Calu3 (cell line): ENCODE measurements around the gene INSIG1. TPM values are rescaled to one million over a fixed set of nuclear protein-coding genes. Genes with fewer than 3 reads are reported as not detected.

Experiments used
- BruUV-seq: library from RNA; stranded (reverse); fragments of 400-500 nt; replicated peaks from 2 replicates; lab custom pipeline; 2021; lab: Mats Ljungman, UMichigan
- CTCF ChIA-PET: fragments of 300-600 bp; sonication (Branson Sonifier 250); formaldehyde crosslinking; loops from one replicate; lab custom pipeline; 2022; ENCODE audit warnings: antibody characterized with exemption; lab: Charles Lee
- DNase-seq: peaks from one replicate; pipeline ENCODE4 v3.0.0; 2022
- H3K27ac Mint-ChIP-seq: one replicate; pipeline ENCODE4 v1.8.0; 2022; ENCODE audit warnings: mixed read lengths; ENCODE audit not compliant: unreplicated experiment
- H3K27me3 Mint-ChIP-seq: one replicate; pipeline ENCODE4 v1.8.0; 2022; ENCODE audit warnings: mixed read lengths; ENCODE audit not compliant: unreplicated experiment
- H3K36me3 Mint-ChIP-seq: one replicate; pipeline ENCODE4 v1.8.0; 2022; ENCODE audit warnings: mild to moderate bottlenecking, moderate library complexity, mixed read lengths; ENCODE audit not compliant: insufficient read depth, unreplicated experiment
- H3K4me1 Mint-ChIP-seq: one replicate; pipeline ENCODE4 v1.8.0; 2022; ENCODE audit warnings: mild to moderate bottlenecking, low read depth, mixed read lengths; ENCODE audit not compliant: unreplicated experiment
- H3K4me3 Mint-ChIP-seq: one replicate; pipeline ENCODE4 v1.8.0; 2022; ENCODE audit warnings: mild to moderate bottlenecking, low read depth, moderate library complexity, mixed read lengths; ENCODE audit not compliant: unreplicated experiment
- H3K9me3 Mint-ChIP-seq: one replicate; pipeline ENCODE4 v1.8.0; 2022; ENCODE audit warnings: low read depth, mixed read lengths; ENCODE audit not compliant: unreplicated experiment
- CTCF ChIP-seq: fragments of 200-600 bp; IDR thresholded peaks from one replicate; pipeline ENCODE4 v1.8.0; 2022; ENCODE audit warnings: antibody characterized with exemption; ENCODE audit not compliant: unreplicated experiment
- intact Hi-C: fragments of 100-400 bp; cut with micrococcal nuclease; formaldehyde crosslinking; loops from one replicate; pipeline ENCODE4 v1.10.0; 2022; ENCODE audit not compliant: unreplicated experiment
- total RNA-seq: library from RNA; stranded (reverse); gene quantifications from 2 replicates; pipeline ENCODE4 v1.2.3, GENCODE V29; 2022

Gene INSIG1
- total RNA-seq, 1 experiment from 2014 or later: 71.3 TPM

- Mint-ChIP-seq H3K27me3 (no peaks in the 10 kb centered on the region), H3K4me1 (peaks cover 6% of the 10 kb centered on the region), H3K36me3 (peaks cover 45% of the 10 kb centered on the region), H3K27ac (peak overlapping the region; percentile 62), H3K9me3 (no peaks in the 10 kb centered on the region), H3K4me3 (no peak overlapping the region)
- no peak for DNase-seq
- intact Hi-C loops: no loop called here
- no peak for TF ChIP-seq CTCF
- no TSS peak for BruUV-seq
- CTCF ChIA-PET: no interaction called here
Observed at GRCh38 chr7:155311826-155312537, 14.3 kb downstream of the INSIG1 start.

DNA sequence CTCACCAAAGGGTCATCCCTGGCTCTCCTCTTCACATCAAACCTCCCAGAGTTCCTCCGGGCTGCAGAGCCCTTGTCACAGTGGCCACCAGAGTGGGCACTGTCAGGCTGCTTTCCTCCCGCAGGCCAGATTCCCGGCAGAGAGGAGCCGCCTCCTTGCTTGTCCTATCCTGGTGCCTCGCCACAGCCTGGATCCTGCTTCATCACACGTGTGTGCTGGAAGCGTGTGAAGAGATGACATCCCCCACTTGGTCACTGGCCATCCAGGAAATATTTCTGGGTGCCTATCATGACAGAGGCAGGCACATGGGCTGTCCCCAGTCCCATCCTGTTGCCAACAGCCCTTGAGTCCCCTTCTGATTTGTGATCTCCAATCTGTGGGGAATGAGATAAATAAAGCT is 15.0 kb downstream of the INSIG1 start:
- intact Hi-C loops: no loop called here
- Mint-ChIP-seq H3K27me3 (no peaks in the 10 kb centered on the region), H3K27ac (peak overlapping the region; percentile 8)

GRCh38 chr7:155313096-155313495 is 15.4 kb downstream of the INSIG1 start:
- Mint-ChIP-seq H3K4me3 (no peak overlapping the region), H3K4me1 (no peaks in the 10 kb centered on the region), H3K27me3 (no peaks in the 10 kb centered on the region), H3K36me3 (peaks cover 36% of the 10 kb centered on the region), H3K9me3 (no peaks in the 10 kb centered on the region), H3K27ac (peak overlapping the region; percentile 8)
- DNase-seq: no peak
- CTCF ChIA-PET: no interaction called here
- TF ChIP-seq CTCF: no peak
- no TSS peak for BruUV-seq
- intact Hi-C loops: no loop called here

More for the DNA sequence above, 15.0 kb downstream of the INSIG1 start:
- TF ChIP-seq CTCF: no peak
- H3K36me3 Mint-ChIP-seq: peaks cover 39% of the 10 kb centered on the region
- no peak for DNase-seq
- no peaks in the 10 kb centered on the region for H3K4me1 Mint-ChIP-seq
- H3K9me3 Mint-ChIP-seq: no peaks in the 10 kb centered on the region
- CTCF ChIA-PET: no interaction called here
- no TSS peak for BruUV-seq
- no peak overlapping the region for H3K4me3 Mint-ChIP-seq

DNA sequence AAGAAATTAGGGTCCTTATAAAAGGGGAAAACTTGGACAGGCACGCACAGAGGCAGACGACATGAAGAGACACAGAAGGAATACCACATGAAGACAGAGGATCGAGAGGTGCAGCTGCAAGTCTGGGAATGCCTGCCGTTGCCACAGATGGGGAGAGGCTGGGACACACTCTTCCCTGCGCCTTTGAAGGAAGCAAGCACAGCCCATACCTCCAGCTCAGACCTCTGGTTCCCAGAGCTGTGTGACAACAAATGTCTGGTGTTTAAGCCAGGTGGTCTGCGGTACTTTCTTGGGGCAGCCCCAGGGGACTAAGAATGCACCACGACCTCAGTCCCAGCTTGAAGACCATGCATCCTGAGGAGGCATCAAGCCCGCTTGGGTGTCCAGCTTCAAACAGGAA is 18.3 kb downstream of the INSIG1 start:
- Mint-ChIP-seq H3K9me3 (no peaks in the 10 kb centered on the region), H3K27ac (no peak overlapping the region), H3K4me1 (no peaks in the 10 kb centered on the region), H3K4me3 (no peak overlapping the region), H3K27me3 (no peaks in the 10 kb centered on the region), H3K36me3 (peaks cover 10% of the 10 kb centered on the region)
- no peak for DNase-seq
- CTCF ChIA-PET: no interaction called here
- no peak for TF ChIP-seq CTCF
- intact Hi-C loops: no loop called here
- no TSS peak for BruUV-seq
